CD1c-positive myeloid dendritic cell (primary cell): ENCODE measurements around the gene SMIM24.

Experiments used
- DNase-seq: peaks from one replicate; pipeline ENCODE4 v3.0.0-alpha.2; 2016; ENCODE audit errors: extremely low spot score

The SMIM24 gene

DNA sequence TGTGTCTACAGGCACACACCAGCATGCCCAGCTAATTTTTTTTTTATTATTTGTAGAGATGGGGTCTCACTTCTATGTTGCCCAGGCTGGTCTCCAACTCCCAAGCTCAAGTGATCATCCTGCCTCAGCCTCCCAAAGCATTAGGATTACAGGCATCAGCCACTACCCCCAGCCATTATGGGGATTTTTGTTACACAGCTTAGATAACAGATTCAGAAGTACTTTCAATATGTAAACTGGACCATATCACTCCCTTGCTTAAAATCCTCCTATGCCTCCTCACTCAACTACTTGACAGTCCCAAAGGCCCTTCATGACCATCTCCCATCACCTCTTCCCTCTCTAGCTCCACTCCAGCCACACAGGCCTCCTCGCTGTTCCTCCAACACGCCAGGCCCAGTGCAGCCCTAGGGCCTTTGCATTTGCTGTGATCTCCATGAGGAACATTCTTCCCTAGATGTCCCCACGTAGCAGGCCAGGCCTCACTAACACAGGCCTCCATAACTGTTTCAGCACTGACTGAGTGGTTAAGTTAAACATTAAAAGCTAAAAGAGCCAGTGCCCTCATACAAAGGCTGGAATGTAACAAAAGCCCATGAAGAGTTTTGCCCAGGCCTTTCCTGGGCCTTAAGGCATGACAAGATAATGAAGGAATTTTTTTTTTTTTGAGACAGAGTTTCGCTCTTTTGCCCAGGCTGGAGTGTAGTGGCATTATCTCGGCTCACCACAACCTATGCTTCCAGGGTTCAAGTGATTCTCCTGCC lies 17.6 kb upstream of the SMIM24 start:
- DNase-seq: no peak

- no peak for DNase-seq
Measured at GRCh38 chr19:3496392-3497273, 16.3 kb upstream of the SMIM24 start.

GRCh38 chr19:3494559-3494958 lies 14.2 kb upstream of the SMIM24 start:
- DNase-seq: no peak

- no peak for DNase-seq
Measured at GRCh38 chr19:3494051-3494450, 13.7 kb upstream of the SMIM24 start.

GRCh38 chr19:3493651-3494050 lies 13.3 kb upstream of the SMIM24 start:
- DNase-seq: no peak

DNA sequence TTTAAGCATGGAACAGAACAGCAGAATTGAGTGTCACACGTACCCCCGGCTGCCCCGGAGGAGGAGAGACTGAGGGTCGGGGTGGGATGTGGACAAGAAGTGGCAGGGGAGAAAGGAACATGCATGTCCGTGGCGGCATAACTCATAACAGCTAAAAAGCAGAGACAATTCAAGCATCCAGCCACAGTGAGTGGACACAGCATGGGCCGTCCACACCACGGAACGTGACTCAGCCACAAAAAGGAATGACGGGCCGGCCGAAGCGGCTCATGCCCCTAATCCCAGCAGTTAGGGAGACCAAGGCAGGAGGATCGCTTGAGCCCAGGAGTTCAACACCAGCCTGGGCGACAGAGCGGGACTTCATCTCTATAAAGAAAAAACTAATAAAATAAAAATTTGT lies 12.6 kb upstream of the SMIM24 start:
- no peak for DNase-seq

DNA sequence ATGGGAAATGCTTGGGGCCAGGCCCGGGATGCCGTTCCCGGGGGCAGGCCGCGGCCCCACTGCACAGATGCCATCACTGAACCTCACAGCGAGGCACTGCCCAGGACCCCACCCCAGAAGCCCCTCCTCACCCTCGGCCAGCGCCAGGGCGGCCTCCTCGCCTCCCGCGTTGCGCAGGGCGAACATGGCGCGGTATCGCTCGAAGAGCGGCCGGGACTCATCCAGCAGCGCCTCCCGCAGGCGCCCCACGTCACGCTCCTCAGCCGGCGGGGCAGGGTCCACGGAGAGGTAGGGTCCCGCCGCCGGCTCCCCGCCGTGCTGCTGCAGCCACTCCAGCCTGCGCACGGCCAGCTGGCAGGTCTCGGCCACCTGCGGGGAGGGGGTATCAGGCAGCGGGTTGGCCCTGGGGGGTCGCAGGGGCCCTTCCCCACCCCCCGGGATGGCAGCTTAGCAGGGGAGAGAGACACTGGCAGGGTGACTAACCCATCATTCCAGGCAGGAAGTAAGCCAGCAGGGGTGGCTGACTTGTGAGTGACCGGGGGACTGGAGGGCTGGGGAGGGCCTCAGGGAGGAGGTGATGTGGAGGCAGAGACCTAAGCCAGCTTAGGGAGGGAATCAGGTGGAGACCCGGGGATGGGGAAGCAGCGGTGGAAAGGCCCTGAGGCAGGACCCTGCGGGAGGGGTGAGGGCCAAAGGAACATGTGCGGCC lies 12.0 kb upstream of the SMIM24 start:
- DNase-seq: no peak

- DNase-seq: no peak
Measured at GRCh38 chr19:3491396-3492119, 11.2 kb upstream of the SMIM24 start.

GRCh38 chr19:3483226-3483628 lies 2.9 kb upstream of the SMIM24 start, which contains the start of gene SMIM44:
Gene SMIM44, minus strand, starts transcription at chr19:3483441. Its CDS starts 38 bp downstream, at chr19:3483403.
- DNase-seq: no peak

DNA sequence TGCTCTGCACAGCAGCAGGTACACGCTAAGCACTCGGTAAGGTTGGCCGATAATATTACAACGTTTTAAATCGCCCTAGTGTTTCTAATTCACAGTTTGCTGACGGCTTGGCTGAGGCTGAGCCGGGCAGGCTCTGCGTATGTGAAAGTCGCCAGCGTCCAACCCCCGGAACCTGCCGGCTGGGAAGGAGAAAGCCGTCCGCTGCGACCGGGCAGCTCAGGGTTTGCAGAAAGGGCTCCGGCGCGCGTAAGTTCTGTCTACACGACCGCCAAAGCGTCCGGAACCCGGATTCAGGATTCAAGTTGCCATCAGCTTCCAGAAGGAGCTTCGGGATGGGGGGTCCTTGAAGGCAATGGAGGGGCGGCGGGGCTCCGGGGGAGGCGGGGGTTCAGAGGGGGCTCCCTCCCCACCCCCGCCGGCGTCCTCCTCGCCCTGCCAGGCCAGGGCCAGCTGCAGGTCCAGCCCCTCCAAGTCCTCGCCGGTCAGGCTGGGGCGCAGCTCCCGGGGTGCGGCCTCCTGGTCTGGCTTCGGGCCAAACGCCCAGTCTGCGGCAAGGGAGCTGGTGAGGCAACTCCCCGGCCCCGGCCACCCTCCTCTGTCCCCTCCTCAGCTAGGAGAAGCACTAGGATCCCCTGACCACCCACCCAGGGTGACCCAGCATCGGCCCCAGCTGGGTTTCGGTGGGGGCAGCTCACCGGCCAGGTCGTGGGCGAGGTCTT lies 2.3 kb upstream of the SMIM24 start:
- no peak for DNase-seq

DNA sequence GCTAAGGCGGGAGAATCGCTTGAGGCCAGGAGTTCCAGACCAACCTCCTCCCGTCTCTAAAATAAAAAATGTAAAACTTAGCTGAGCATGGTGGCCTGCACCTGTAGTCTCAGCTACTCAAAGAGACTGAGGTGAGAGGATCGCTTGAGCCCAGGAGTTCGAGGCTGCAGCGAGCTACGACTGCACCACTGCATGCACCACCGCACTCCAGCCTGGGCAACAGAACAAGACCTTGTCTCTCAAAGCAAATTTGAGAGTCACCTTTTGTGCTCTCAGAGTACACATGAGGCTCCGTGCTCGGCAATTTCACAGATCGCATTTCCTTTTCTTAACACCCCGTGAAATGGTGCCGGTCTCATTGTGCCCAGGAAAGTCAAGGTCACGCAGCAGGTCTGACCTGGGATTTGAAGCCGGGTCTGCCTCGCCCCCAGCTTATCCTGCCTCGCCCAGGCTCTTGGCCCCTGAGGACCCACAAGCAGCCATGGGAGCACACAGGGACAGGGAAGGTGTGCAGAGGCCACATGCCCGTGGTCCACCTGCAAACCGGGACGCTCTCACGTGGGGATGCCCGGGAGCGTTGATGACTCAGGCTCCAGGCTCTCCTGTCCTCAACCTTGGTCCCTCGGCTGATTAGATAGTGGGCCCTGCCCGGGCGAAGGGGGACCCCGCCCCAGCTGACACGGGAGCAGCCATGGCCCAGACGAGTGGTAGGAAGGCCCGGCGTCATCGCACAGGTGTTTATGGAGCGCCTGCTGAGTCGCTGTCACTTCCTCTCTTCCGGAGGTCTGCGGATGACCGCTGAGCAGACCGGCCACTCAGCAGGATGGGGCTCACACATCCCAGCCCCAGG lies 1.1 kb upstream of the SMIM24 start:
- DNase-seq: no peak

- no peak for DNase-seq
Measured at GRCh38 chr19:3479834-3480215, 500 bp downstream of the SMIM24 start.

DNA sequence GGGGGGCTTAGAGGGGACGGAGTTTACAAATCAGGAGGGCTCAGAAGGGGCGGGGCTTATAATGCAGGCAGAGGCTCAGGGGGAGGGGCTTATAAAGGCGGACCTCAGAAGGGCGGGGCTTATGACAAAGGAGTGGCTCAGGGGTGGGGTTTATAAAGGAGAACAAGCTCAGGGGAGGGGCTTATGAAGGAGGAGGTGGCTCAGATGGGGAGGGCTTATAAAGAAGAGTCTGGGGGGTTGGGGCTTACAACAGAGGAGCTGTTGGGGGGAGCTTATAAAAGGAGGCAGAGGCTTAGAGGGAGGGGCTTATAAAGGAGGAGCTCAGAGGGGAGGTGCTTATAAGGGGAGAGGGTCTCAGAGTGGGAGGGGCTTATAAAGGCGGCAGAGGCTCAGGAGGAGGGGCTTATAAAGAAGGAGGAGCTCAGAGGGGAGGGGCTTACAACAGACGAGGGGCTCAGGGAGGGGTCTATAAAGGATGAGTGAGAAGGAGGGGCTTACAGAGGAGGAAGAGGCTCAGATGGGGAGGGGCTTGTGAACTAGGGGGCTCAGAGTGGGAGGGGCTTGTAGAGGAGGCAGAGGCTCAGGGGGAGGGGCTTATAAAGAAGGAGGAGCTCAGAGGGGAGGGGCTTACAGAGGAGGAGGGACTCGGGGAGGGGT lies 1.0 kb downstream of the SMIM24 start:
- DNase-seq: peak; percentile 75

DNA sequence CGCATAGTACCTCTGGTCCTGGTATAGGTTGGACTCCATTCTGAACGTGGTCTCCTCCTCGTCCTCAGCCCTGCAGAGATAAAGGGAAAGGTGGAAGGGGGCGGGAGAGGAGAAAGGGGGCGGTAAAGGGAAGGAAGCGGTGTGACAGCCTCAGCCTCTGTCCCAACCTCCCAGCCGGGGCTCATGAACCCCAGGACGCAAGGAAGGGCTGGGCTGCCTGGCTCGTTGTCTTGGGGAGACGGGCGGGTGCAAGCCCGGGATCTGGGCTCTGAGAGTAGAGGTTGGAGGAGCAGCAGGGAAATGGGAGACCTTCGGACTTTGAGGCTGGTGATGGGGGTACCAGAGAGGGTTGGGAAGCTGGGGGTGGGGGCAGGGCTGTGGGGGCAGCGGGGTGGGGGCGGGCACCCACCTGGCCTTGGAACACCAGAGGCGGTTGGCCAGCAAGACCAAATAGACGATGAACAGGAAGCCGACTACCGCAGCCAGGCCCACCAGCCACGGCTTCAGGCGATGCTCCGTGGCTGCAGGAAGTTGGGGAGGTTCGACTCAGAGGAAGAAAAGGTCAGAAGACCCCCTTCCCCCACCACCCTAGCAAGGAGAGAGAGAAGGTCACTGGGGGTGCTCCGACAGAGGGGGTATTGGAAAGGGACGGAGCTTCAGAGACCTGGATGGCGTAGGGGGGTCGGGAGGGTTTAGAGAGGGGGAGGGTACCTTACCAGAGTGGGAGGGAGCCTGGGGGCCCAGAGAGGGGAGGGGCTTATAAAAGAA lies 1.7 kb downstream of the SMIM24 start:
- DNase-seq: peak; percentile 35

DNA sequence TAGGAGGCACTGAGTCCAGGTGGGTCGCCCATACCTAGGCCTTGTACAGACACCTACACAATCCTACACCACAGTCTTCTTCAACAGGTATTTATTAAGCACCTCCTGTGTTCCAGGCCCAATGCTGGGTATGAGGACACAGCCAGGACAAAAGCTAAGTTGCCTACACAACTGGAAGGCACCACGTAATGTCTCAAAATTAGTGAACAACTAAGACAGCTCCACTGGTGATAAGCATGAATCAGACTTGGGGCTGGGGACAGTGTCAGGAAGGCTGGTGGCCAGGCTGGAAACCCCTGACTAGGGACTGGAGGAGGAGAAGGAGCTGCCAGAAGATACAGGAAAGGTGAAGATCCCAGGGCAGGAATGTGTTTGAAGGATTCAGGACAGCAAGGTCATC lies 2.4 kb downstream of the SMIM24 start:
- peak; percentile 9 for DNase-seq

GRCh38 chr19:3477506-3477905 lies 2.8 kb downstream of the SMIM24 start:
- no peak for DNase-seq

GRCh38 chr19:3476830-3477229 lies 3.5 kb downstream of the SMIM24 start:
- DNase-seq: no peak

GRCh38 chr19:3475449-3475848 lies 4.9 kb downstream of the SMIM24 start:
- DNase-seq: no peak

DNA sequence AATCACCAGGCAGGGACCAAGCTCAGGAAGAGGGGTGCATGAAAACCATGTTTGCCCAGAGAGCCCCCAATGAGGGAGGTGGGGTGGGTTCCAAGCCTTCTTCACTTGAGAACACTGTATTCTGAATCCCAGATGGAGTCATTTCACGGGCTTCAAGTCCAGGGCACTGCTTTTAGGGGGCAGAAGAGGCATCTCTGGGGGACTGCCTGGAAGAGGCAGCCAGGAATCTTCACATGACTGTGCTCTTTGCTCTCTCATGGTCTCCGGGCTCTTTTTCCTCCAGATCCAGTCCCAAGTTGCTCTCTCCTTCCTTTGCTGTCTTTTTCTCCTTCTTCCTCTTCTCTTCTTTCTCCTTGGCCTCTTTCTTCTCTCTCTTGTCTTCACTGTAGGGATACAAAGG lies 5.7 kb downstream of the SMIM24 start:
- DNase-seq: no peak
